Stomach smooth muscle (tissue), 2 donors: ENCODE results near the gene PLA2G2C.
A peak's percentile ranks its signal among the peaks of the same experiment; 100 is the strongest.

ENCODE experiments used
- H3K27ac ChIP-seq: one replicate; pipeline ENCODE4 v1.7.0; 2013; ENCODE audit warnings: mild to moderate bottlenecking, low read length, inconsistent platforms
- H3K27me3 ChIP-seq, 2 donors: one replicate each; pipeline ENCODE4 v1.7.0; 2013; ENCODE audit warnings: low read length in 2 of 2; ENCODE audit not compliant: insufficient read depth in 2 of 2, control insufficient read depth in 1 of 2
- H3K36me3 ChIP-seq, 2 donors: one replicate each; pipeline ENCODE4 v1.7.0; 2013; ENCODE audit warnings: low read length in 2 of 2; ENCODE audit not compliant: control insufficient read depth in 2 of 2, insufficient read depth in 2 of 2
- H3K4me1 ChIP-seq: one replicate; pipeline ENCODE4 v1.7.0; 2013; ENCODE audit warnings: low read length; ENCODE audit not compliant: control insufficient read depth, insufficient read depth
- H3K4me3 ChIP-seq, 2 donors: one replicate each; pipeline ENCODE4 v1.7.0; 2013; ENCODE audit warnings: low read length in 2 of 2
- H3K9ac ChIP-seq, 2 donors: one replicate each; pipeline ENCODE4 v1.7.0; 2013; ENCODE audit warnings: low read length in 2 of 2, mild to moderate bottlenecking in 1 of 2
- H3K9me3 ChIP-seq, 2 donors: one replicate each; pipeline ENCODE4 v1.7.0; 2013; ENCODE audit warnings: low read length in 2 of 2; ENCODE audit not compliant: control insufficient read depth in 2 of 2
- donor health status: healthy.
- donor health status: Pancreatic carcinoma.

The PLA2G2C gene

GRCh38 chr1:20154301-20154831 lies 32.0 kb downstream of the PLA2G2C start:
- Histone ChIP-seq H3K9ac (peak overlapping the region in 1 of 2 donors; percentile 13), H3K36me3 (no peaks in the 10 kb centered on the region), H3K27ac (no peak overlapping the region), H3K4me1 (peaks cover 10% of the 10 kb centered on the region), H3K27me3 (no peaks in the 10 kb centered on the region), H3K9me3 (peaks cover 0 to 1% of the 10 kb centered on the region in 2 donors), H3K4me3 (peak overlapping the region; percentile 40 to 49)

GRCh38 chr1:20153000-20153418 lies 33.3 kb downstream of the PLA2G2C start:
- Histone ChIP-seq H3K9ac (peak overlapping the region; percentile 28 to 29), H3K27ac (no peak overlapping the region), H3K9me3 (no peaks in the 10 kb centered on the region), H3K4me3 (no peak overlapping the region), H3K4me1 (peaks cover 10% of the 10 kb centered on the region), H3K36me3 (no peaks in the 10 kb centered on the region), H3K27me3 (no peaks in the 10 kb centered on the region)

GRCh38 chr1:20152599-20152930 lies 33.8 kb downstream of the PLA2G2C start:
- peak overlapping the region; percentile 28 to 29 for H3K9ac ChIP-seq
- peak overlapping the region in 1 of 2 donors; percentile 74 for H3K4me3 ChIP-seq
- H3K27ac ChIP-seq = no peak overlapping the region

GRCh38 chr1:20151906-20152598 lies 34.3 kb downstream of the PLA2G2C start:
- H3K9me3 ChIP-seq = no peaks in the 10 kb centered on the region
- no peaks in the 10 kb centered on the region for H3K27me3 ChIP-seq
- peaks cover 10% of the 10 kb centered on the region for H3K4me1 ChIP-seq
- H3K36me3 ChIP-seq = no peaks in the 10 kb centered on the region
- H3K27ac ChIP-seq = no peak overlapping the region
- H3K9ac ChIP-seq = peak overlapping the region; percentile 23 to 47
- peak overlapping the region; percentile 40 to 74 for H3K4me3 ChIP-seq

More at GRCh38 chr1:20152599-20152930, 33.8 kb downstream of the PLA2G2C start:
- Histone ChIP-seq H3K27me3 (no peaks in the 10 kb centered on the region), H3K4me1 (peaks cover 10% of the 10 kb centered on the region), H3K36me3 (no peaks in the 10 kb centered on the region), H3K9me3 (no peaks in the 10 kb centered on the region)

- Histone ChIP-seq H3K4me3 (no peak overlapping the region), H3K27me3 (peaks cover 0 to 3% of the 10 kb centered on the region in 2 donors), H3K36me3 (no peaks in the 10 kb centered on the region), H3K4me1 (peaks cover 10% of the 10 kb centered on the region), H3K9me3 (no peaks in the 10 kb centered on the region), H3K27ac (no peak overlapping the region), H3K9ac (no peak overlapping the region)
Measured at GRCh38 chr1:20150969-20151368, 35.3 kb downstream of the PLA2G2C start.

- H3K4me1 ChIP-seq = peaks cover 10% of the 10 kb centered on the region
- H3K36me3 ChIP-seq = no peaks in the 10 kb centered on the region
- H3K9ac ChIP-seq = no peak overlapping the region
- H3K27ac ChIP-seq = no peak overlapping the region
- peaks cover 2 to 3% of the 10 kb centered on the region in 2 donors for H3K27me3 ChIP-seq
- no peaks in the 10 kb centered on the region for H3K9me3 ChIP-seq
- no peak overlapping the region for H3K4me3 ChIP-seq
Measured at GRCh38 chr1:20150326-20150705, 36.0 kb downstream of the PLA2G2C start.

GRCh38 chr1:20149601-20150325 lies 36.6 kb downstream of the PLA2G2C start:
- Histone ChIP-seq H3K4me1 (peaks cover 10% of the 10 kb centered on the region), H3K27me3 (peaks cover 2 to 3% of the 10 kb centered on the region in 2 donors), H3K4me3 (no peak overlapping the region), H3K9me3 (no peaks in the 10 kb centered on the region), H3K9ac (no peak overlapping the region), H3K36me3 (no peaks in the 10 kb centered on the region), H3K27ac (no peak overlapping the region)

- no peak overlapping the region for H3K4me3 ChIP-seq
- no peak overlapping the region for H3K27ac ChIP-seq
- peaks cover 10% of the 10 kb centered on the region for H3K4me1 ChIP-seq
- H3K27me3 ChIP-seq = peaks cover 2 to 3% of the 10 kb centered on the region in 2 donors
- H3K9ac ChIP-seq = no peak overlapping the region
- H3K36me3 ChIP-seq = no peaks in the 10 kb centered on the region
- no peaks in the 10 kb centered on the region for H3K9me3 ChIP-seq
Measured at GRCh38 chr1:20148571-20149500, 37.5 kb downstream of the PLA2G2C start.

GRCh38 chr1:20147846-20148570 lies 38.3 kb downstream of the PLA2G2C start:
- Histone ChIP-seq H3K9me3 (no peaks in the 10 kb centered on the region), H3K36me3 (no peaks in the 10 kb centered on the region), H3K4me1 (peaks cover 10% of the 10 kb centered on the region), H3K27ac (no peak overlapping the region), H3K9ac (no peak overlapping the region), H3K27me3 (peaks cover 2 to 5% of the 10 kb centered on the region in 2 donors), H3K4me3 (no peak overlapping the region)
